Brain microvascular endothelial cell (primary cell): ENCODE results near the gene PKD1.

Experiments used
- DNase-seq: peaks from one replicate; pipeline ENCODE4 v3.0.0-alpha.2; 2020
- H3K27ac ChIP-seq: fragments of 250-450 bp; sonication (Bioruptor Pico); 2 replicates; pipeline ENCODE4 v1.5.1; 2020; ENCODE audit warnings: mild to moderate bottlenecking, moderate library complexity
- H3K27me3 ChIP-seq: fragments of 250-450 bp; sonication (Bioruptor Pico); replicated peaks from 2 replicates; pipeline ENCODE4 v1.5.1; 2020; ENCODE audit warnings: mild to moderate bottlenecking
- H3K36me3 ChIP-seq: fragments of 250-450 bp; sonication (Bioruptor Pico); replicated peaks from 2 replicates; pipeline ENCODE4 v1.5.1; 2020; ENCODE audit warnings: mild to moderate bottlenecking
- H3K4me3 ChIP-seq: 2 replicates; pipeline ENCODE4 v1.5.1; 2011; ENCODE audit warnings: low read depth, mild to moderate bottlenecking, control low read depth, low read length, moderate library complexity
- in situ Hi-C: cut with HindIII; loops from 2 replicates; pipeline ENCODE4 v1.10.0; 2017; ENCODE audit warnings: low sequenced_read_pairs, low pct_ligation_motif_present
- TF ChIP-seq, protein P1 (sequence below): IDR thresholded peaks from 2 replicates; pipeline ENCODE4 v1.5.1; 2011; ENCODE audit warnings: low read depth, mild to moderate bottlenecking, moderate library complexity, low read length, control low read depth, inconsistent platforms; ENCODE audit errors: missing control alignments

Gene PKD1

DNA sequence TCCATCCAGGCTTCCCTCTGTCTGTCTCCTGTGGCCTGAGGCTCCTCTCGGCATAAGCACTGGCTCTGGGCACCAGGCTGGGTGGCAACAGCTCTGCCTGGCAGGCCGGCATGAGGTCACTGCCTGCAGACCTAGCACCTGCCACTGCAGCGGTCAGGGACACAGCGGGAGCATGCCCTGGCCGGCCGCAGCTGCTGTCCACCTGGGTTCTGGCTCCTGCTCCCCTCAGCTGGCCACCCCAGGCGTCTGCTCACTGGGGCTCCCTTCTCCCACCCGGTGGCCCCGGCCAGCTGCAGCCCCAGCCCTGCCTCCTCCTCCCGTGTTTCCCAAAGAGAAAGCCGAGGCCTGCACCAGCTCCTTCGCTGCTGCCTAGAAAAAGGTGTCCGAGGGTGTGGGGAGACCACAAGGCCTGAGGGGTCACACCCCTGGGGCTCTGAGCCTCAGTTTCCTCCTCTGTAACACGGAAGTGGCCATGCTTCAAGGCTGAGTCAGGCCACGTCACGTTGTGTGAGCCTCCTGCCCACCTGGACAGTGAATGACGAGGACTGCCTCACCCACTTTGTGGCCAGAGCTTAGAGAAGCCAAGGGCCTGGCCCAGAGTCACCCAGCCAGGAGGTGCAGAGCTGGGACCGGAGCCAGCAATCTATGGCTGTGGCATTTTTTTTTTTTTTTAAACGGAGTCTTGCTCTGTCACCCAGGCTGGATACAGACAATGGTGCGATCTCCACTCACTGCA lies 94.7 kb downstream of the PKD1 start:
- DNase-seq = no peak
- Histone ChIP-seq H3K27ac (no peak overlapping the region), H3K27me3 (no peaks in the 10 kb centered on the region), H3K36me3 (peaks cover 18% of the 10 kb centered on the region), H3K4me3 (no peak overlapping the region)
- TF ChIP-seq, protein P1, sequence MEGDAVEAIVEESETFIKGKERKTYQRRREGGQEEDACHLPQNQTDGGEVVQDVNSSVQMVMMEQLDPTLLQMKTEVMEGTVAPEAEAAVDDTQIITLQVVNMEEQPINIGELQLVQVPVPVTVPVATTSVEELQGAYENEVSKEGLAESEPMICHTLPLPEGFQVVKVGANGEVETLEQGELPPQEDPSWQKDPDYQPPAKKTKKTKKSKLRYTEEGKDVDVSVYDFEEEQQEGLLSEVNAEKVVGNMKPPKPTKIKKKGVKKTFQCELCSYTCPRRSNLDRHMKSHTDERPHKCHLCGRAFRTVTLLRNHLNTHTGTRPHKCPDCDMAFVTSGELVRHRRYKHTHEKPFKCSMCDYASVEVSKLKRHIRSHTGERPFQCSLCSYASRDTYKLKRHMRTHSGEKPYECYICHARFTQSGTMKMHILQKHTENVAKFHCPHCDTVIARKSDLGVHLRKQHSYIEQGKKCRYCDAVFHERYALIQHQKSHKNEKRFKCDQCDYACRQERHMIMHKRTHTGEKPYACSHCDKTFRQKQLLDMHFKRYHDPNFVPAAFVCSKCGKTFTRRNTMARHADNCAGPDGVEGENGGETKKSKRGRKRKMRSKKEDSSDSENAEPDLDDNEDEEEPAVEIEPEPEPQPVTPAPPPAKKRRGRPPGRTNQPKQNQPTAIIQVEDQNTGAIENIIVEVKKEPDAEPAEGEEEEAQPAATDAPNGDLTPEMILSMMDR = no peak
- in situ Hi-C loops = no loop called here

DNA sequence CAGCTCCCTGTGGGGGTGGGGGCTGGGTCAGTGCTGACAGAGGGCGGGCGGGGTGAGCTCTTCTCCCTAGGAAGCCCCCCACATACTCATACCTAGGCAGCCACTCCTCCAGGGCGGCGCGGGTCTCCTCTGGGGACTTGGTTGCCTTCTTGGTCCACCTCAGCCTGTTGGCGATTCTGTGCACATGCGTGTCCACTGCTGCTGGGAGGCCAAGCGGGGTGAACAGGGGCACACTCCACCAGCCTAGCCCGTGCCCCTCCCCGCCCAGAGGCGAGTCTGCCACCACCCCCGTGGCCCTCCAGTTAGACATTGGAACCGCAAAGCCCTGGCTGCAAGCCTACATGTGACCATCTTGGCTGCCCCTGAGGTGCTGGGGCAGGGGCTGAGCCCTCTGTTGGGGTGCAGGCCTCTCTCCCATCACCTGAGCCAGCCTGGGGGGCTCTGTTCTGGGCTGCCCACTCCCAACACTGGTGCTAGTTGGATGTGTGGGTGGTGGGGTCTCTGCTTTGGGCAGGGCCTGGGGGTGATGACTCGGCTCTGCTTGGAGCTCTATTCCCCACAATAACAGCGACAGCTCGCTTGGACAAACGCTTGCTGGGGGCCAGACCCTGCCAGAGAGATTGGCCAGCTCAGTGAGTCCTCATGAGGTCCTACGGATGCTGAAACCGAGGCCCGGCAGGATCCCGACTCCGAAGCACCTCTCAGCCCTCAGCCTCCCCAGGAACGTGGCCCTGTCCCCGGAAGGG lies 95.5 kb downstream of the PKD1 start:
- H3K27me3 ChIP-seq = no peaks in the 10 kb centered on the region
- H3K36me3 ChIP-seq = peaks cover 18% of the 10 kb centered on the region
- in situ Hi-C loops = no loop called here
- DNase-seq = no peak
- H3K27ac ChIP-seq = peak overlapping the region; percentile 33
- TF ChIP-seq, protein P1 = no peak
- no peak overlapping the region for H3K4me3 ChIP-seq

DNA sequence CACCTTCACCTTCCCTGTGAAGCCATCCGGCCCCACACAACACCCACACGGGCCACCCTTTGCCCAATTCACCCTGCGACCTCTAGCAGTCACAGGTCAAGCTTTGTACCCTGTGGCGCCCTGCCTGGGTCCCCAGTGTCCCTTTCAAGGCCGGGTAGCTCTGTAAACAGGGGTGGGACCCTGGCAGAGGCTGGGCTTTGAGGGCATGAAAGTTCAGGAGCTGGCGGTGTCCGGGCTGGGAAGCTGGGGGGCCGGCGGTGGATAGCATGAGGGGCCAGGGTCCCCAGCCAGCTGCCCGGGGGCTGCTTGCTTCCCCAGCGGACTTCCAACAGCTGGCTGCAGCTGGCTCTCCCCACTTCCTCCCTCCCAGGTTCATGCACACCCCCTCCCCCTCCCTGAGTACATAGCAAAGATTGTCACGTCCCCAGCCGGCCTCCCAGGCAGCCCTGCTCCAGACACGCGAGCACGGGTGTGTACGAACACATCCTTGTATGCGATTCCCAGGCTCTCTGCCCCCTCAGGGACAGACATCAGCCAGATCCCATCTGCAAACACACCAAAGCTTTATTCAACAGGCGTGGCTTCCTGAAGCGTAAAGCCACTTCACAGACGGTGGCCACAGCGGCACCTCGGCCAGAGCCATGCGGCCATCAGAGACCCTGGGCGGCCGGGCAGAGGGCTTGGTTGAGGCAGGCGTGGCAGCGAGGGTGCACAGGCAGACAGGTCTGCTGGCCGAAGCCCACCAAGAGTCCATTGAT lies 96.2 kb downstream of the PKD1 start:
- TF ChIP-seq, protein P1 = no peak
- peaks cover 18% of the 10 kb centered on the region for H3K36me3 ChIP-seq
- peak overlapping the region; percentile 33 for H3K27ac ChIP-seq
- peak; percentile 65 for DNase-seq
- no peak overlapping the region for H3K4me3 ChIP-seq
- in situ Hi-C loops = loop anchor here (5.0 kb wide), 1 partner anchor 38 kb away; no protein-coding TSS in a partner anchor
- H3K27me3 ChIP-seq = no peaks in the 10 kb centered on the region
